Smooth muscle cell of the pulmonary artery (primary cell): ENCODE results near the gene GGTLC1. TPM values are rescaled to one million over a fixed set of nuclear protein-coding genes. Genes with fewer than 3 reads are reported as not detected.

Experiments used
- total RNA-seq: library from RNA; depleted of rRNA; stranded (reverse); fragments of >200 nt; gene quantifications from 2 replicates; pipeline ENCODE4 v1.2.3, GENCODE V29; 2014

GGTLC1 gene
- total RNA-seq, result not detected in 2 replicates

GRCh38 chr20:23988561-23988960, at the start of gene GGTLC1:
TSS of gene GGTLC1 (minus strand) at chr20:23988779. CDS start at chr20:23986611, 2,168 bp downstream.

Other genes starting within 250 kb of the GGTLC1 start
- 0.63 and 31.1 TPM in 2 replicates for gene CST1, start 237.8 kb downstream of the GGTLC1 start, total RNA-seq
- gene CST2, start 162.1 kb downstream of the GGTLC1 start, total RNA-seq, result 2.4 and 17.5 TPM in 2 replicates
- not detected in 2 replicates for gene CST5, start 109.0 kb downstream of the GGTLC1 start, total RNA-seq